Stimulated activated CD8-positive, alpha-beta memory T cell treated with anti-CD3 and anti-CD28 coated beads, Interleukin-7, amount 100 ng/mL, for 24 hours (primary cell): ENCODE data around the gene ZSCAN25.
A peak's percentile ranks its signal among the peaks of the same experiment; 100 is the strongest.
"Not testable (repeated sequence)": the region's sequence is repeated elsewhere in the genome, so short reads cannot be mapped to it uniquely, and the experiment has no call there.

Experiments used
- DNase-seq: peaks from one replicate; pipeline ENCODE4 v3.0.0-alpha.2; 2020; ENCODE audit warnings: low read depth

ZSCAN25 gene

DNA sequence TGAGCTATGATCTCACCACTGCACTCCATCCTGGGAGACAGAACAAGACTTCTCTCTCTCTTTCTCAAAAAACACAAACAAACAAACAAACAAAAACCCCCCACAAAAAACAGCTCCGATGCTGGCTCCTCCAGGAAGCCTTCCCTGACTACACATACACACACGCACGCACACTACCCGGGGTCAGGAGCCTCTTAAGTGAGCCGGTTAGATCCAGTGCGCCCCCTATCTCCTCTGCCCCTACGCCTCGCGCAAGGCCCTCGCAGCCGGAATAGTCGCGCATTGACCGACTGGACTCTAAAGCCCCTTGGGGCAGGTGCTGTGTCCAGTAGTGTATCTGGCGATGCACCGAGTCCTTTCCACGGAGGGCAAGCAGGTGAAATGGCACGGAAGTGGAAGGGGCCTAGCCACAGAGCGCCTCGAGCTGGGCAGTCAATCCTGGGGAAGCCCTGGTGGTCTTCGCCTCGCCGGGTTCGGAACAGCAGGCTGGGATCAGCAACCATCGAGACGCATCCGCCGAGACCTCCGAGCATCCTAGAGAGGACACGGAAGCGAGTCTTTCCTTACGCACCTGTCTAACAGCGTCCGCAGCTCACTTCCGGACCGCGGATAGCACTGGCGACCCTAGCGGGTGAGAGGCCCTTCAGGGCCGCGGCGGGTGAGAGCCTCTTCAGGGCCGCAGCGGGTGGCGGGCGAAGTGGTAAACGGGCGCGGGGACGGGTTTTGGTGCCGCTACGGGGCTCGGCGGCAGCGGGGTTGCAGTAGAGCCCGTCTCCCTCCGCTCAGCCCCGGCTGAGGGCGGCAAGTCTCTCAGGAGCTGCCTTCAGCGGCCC, at the start of gene ZSCAN25:
ZSCAN25 (plus strand) TSS at position 588 of the 833 bp plus-strand sequence. CDS start 2,661 bp downstream, outside the sequence.
- DNase-seq: peak; percentile 75

DNA sequence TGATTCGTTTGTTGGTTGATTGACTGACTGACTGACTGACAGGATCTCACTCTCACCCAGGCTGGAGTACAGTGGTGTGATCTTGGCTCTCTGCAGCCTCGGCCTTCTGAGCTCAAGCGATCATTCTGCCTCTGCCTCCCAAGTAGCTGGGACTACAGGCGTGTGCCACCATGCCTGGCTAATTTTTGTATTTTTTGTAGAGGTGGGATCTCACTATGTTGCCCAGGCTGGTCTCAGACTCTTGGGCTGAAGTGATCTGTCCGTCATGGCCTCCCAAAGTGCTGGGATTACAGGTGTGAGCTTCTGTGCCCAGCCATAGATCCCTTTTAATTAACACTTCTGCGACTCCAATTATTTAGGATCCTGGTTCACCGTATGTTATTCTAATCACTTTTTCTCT, 48.0 kb upstream of the ZSCAN25 start:
- DNase-seq: not testable (repeated sequence)

DNA sequence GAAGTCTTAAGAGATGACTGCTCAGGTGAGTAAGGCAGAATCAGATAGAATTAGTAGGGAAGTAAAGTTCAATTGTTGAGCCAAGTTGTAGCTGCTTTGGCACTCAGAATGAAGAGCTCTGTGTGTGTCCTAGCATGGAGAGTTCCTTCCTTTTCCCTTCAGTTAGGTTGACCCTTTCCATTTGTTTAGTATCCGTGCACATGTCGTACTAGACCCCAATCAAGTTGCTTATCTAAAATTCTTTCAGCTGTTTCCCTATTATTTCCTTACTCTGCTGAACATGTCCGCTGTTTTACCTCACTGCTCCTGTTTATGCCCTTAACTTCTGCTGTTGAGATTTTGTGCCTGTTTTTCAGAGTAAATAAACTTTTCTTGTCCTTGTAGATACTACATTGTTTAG, 45.0 kb upstream of the ZSCAN25 start:
- DNase-seq: no peak

DNA sequence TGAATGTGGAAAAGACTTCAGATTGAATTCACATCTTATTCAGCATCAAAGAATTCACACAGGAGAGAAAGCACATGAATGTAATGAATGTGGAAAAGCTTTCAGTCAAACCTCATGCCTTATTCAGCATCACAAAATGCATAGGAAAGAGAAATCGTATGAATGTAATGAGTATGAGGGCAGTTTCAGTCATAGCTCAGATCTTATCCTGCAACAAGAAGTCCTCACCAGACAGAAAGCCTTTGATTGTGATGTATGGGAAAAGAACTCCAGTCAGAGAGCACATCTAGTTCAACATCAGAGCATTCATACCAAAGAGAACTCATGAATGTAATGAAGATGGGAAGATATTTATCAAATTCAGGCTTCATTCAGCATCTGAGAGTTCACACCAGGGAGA, 43.5 kb upstream of the ZSCAN25 start:
- no peak for DNase-seq

DNA sequence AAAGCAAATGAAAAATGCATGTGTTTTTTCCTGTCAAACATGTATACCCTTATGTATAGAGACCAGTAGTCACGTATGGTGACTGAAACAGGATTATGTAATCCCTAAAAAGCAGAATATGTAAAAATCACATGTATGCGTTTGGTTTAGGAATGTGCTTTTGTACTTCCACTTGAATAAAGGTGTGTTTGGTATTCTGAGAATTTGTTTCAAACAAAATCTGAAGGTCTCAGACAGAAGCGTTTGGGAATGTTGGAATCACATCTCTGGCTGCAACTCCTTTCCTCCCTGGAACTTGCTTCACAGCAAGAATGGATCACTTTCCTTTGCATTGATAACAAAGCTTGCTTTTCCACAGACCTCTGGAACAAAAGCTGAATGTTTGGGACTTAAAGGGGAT, 40.5 kb upstream of the ZSCAN25 start:
- DNase-seq: no peak

DNA sequence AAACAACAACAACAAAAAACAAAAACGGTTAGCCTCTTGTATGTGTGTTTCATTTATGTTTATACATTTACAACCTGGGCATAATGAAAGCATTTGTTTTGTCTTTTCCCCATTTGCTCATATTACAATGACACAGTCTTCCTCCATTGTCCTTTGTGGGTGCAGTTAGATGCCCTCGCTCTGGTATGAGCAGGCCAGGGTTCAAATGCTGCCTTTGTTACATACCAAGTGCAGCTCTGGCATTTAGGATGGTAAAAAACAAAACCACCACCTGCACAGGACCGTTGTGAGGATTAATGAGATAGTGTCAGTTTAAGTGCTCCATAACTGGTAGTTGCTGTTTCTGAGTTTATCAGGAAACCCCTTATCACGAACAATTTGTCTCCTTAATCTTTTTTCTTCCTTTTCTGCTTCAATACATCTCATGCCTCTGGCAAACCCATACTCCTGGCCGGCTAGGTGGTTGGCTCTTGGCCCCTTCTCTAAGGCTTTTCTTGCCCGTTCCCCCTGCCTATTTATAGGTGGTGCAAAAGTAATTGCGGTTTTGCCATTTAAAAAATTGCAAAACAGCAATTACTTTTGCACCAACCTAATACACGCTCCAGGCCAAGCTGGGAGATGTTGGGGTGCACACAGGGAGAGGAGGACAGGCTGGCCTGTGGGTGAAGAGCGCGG, 37.3 kb upstream of the ZSCAN25 start:
- no peak for DNase-seq

DNA sequence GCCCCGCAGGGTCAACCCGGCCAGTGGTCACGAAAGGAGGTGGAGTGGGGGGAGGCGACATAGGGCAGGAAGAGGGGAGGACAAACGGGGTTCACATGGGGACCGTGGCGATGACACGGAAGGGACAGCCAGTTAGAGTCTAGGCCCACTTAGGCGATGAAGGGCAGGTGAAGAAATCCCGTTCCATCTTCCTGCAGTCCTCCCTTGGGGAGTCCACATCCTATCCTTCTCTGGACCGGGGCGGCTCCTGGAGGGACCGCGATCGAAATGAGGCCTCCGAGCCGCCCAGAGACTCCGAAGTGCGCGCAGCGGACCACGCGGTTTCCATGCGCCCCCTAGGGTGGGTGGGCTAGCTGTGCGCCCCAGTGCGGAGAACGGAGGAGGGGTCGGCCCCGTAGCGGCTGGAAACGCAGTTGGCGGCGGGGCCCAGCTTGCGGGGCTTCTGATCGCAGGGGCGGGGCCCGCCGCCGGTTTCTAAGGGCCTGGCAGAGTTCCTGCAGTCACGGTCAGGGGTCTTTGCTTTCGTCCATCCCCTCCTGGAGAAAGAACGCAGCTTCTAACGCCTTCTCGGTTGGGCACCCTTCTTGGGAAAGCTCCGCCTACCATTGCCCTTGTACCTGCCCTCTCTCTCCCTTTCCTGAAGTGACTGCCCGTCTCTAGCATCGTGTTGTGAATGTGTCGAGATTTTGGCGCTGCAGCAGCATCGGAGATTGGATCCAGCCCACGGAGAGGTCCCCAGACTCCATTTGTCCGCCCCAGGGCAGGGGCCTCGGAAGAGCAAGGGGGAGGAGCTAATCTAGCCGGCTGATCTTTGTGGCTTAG, 36.6 kb upstream of the ZSCAN25 start:
- peak; percentile 13 for DNase-seq

DNA sequence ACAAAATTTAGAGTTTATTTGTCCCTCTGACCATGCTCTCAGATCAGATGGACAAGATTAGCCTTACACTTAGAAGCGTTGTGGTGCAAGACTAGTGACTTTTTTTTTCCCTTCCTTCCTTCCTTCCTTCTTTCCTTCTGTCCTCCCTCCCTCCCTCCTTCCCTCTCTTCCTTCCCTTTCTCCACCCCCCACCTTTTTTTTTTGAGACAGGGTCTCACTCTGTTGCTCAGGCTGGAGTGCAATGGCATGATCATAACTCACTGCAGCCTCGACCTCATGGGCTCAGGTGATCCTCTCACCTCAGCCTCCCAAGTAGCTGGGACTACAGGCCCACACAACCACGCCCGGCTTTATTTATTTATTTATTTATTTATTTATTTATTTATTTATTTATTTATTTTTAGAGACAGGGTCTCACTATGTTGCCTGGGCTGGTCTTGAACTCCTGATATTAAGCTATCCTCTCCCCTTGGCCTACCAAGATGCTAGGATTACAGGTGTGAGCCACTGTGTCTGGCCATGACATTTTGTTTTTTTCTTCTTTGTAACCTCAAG, 35.9 kb upstream of the ZSCAN25 start:
- DNase-seq: not testable (repeated sequence)

DNA sequence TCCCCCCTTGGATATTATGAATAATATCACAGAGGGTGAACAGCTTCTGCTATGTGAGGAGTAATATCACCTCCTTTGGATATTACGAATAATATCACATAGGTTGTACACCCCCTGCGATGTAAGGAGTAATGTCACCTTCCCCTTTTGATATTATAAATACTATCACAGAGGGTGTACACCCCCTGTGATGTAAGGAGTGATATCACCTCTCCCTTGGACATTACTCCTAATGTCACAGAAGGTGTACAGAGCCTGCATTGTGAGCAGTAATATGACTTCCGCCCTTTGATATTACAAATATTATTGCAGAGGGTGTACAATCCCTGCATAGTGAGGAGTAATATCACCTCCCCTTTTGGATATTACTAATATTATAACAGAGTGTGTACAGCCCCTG, 27.9 kb upstream of the ZSCAN25 start:
- DNase-seq: no peak

DNA sequence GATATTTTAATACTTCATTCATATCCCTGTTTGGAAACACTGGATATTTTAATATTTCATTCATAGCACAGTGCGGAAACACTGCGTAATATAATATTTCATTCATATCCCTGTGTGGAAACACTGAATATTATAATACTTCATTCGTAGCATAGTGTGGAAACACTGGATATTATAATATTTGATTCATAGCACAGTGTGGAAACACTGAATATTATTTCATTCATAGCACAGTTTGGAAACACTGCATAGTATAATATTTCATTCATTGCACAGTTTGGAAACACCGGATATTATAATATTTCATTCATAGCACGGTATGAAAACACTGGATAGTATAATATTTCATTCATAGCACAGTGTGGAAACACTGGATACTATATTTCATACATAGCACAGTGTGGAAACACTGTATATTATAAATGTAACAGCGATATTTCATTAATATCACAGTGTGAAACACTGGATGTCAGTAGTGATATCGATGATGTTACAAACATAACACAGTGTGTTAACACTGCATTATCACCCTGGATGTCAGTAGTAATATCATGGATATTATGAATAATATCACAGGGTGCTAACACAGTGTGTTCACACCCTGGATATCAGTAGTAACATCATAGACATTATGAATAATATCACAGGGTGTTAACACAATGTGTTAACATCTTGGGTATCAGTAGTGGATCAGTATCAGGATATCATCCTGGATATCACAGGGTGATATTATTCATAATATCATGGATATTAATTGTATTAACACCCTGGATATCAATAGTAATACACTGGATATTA, 21.6 kb upstream of the ZSCAN25 start:
- DNase-seq: no peak

DNA sequence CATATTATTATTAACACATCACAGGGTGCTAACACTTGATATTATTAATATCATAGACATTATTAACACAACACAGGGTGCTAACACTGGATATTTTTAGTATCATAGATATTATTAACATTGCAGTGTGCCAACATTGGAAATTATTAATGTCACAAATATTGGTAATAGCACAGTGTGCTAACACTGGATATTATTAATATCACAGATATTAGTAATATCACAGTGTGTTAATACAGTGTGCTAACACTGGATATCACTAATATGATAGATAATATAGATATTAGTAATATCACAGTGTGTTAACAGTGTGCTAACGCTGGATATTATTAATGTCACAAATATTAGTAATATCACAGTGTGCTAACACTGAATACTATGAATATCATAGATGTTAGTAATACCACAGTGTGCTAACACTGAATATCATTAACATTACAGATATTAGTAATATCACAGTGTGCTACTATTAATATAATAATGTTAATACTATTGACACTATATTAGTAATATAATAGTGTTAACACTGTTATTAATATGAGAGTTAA, 20.3 kb upstream of the ZSCAN25 start:
- no peak for DNase-seq

DNA sequence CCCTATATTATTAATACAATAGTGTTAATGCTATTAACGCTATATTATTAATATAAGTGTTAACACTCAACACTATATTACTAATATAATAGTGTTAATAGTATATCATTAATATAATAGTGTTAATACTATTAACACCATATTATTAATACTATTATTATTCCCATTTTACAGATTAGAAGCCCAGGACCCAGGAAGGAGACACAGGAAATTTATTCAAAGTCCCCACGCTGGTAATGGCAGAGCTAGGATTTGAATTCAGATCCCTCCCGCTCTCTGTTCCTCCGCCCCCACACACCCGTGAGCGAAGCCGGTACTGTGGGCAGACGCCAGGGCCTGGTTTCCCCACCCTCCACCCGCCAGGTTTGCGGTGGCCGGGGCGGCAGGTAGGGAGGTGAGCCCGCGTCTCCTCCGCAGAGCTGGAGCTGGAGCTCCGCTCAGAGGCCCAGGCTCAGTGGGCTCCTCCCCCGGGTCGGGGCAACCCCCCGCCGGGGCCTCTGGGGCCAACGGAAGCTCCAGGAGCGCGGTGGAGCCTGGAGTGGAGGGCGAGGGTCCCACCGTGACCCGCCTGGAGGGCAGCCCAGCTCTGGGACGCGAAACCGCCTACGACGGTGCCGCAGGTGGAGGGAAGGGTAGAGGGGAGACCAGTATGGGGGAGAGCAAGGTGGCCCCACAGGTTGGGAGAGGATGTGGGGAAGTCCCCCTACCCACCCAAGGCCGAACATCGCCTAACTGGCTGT, 18.8 kb upstream of the ZSCAN25 start, which contains the start of gene TMEM225B:
TMEM225B (plus strand) TSS at position 506 of the 740 bp plus-strand sequence. CDS start 6,122 bp downstream, outside the sequence.
- DNase-seq: no peak

DNA sequence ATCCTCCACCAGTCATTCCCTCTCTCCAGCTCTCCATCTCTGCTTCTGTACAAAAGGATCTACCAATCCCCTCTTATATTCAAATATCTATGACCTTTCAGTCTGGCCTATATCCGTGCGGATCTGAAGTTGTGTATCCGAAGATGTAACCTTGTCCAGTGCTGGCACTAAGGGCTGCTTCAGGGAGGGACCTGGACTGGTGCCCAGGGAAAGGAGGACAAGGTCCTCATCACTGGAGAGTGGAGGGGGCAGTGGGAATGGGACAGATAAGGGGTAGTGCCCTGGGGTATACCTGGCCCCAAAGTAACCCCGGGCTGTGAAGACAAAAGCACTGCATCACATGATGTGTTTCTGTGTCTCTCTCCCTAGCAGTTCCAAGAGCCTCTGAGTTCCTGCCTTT, 16.9 kb upstream of the ZSCAN25 start:
- DNase-seq: no peak

DNA sequence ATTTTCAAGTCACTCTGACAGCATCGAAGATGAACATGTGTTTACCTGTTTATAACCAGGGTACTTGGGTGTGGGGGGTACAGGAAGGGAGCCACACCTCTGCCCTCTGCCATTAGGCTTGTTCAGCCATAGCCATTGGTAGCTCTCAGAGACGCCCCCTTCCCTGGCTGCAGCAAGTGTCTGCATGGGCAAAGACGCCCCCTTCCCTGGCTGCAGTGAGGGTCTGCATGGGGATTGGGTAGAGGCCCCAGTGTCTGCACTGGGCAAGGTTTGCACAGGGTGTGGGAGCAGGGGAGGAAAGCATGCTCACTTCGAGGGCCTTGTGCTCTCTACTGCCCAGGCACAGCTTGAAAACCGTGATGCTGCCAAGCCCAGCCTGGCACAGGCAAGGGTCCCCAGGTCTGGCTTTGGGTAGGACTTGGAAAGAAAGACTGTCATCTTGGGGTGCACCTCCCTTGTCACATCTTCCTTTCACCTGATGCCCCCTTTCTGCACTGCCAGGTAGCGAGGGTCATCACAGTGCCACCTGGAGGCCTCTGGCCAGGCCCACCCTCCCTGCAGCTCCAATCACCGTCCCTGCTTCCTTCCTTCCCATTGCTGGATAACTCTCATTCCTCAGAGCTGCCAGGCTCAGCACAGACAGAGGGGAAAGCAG, 15.0 kb upstream of the ZSCAN25 start:
- DNase-seq: no peak

DNA sequence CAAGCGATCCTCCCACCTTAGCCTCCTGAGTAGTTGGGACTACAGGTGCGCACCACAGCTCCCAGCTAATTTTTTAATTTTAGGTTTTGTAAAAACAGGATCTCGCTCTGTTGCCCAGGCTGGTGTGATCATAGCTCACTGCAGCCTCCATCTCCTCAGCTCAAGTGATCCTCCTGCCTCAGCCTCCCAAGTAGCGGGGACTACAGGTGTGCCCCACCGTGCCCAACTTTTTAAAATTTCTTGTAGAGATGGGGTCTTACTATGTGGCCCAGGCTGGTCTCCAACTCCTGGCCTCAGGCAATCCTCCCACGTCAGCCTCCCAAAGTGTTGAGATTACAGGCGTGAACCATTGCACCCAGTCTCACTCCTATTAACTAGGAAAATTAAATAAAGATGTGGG, 11.2 kb upstream of the ZSCAN25 start:
- DNase-seq: no peak

DNA sequence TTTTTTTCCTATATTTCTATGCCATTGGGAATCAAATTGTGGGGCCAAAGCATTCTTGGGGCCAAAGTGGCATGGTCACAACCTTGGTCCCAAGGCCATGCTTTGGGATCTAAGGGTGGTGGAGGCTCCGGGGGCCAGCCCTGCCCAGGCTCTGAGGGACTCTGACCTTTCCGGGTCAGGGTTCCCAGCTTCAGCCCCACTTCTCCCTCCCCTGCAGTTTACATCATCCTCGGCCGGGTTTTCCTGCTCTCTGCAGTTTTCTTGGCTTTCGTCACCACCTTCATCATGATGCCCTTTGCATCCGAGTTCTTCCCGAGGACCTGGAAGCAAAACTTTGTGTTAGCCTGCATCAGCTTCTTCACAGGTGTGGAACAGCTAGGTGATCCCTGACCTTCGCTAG, 10.2 kb upstream of the ZSCAN25 start:
- no peak for DNase-seq

DNA sequence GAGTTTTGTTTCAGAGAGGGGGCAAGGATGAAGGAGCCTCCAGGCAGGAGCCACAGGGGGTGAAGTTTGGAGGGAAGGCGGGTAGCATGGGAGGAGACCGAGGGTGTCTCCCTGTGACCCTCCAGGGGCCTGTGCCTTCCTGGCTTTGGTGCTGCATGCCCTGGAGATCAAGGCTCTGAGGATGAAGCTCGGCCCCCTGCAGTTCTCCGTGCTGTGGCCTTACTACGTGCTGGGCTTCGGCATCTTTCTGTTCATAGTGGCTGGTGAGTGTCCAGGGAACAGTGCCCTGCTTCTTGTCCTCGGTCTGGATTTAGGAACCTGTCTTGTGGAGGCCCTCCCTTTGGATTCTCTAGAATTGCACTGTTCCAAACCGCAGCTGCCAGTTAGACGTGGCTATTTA, 9.2 kb upstream of the ZSCAN25 start:
- DNase-seq: no peak

DNA sequence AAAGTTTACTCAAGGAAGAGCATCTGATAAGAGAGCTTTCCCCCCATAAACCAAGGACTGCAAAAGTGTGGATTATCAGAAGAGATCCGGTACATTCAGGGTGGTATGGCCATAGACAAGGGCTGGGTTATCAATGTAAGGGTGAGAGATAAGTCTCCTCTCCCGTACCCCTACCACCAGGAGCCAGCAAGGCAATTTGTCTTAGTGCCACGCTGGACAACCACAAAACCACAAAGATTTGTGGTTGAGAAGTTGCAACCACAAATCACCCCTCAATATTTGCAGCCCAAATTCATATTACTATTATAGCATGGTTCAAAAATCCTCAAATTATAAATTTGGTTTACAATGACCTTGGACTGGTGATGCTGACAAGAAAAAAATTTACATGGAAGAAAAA, 2.3 kb upstream of the ZSCAN25 start:
- no peak for DNase-seq

DNA sequence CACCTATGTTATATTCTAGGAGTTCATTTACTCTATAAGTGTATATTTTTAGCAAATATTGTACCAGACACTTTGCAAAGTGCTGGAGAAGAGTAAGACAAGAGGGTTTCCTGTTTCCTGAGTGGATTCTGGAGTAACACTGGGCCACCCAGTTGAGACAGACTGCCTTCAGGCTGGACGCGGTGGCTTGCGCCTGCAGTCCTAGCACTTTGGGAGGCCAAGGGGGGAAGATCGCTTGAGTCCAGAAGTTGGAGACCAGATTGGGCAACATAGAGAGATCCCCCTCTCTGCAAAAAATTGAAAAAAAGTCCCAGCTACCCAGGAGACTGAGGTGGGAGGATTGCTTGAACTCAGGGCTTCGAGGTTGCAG, 772 bp upstream of the ZSCAN25 start:
- DNase-seq: no peak
